ENCODE data around the gene TRAM2.
"Not testable (repeated sequence)": the region's sequence is repeated elsewhere in the genome, so short reads cannot be mapped to it uniquely, and the experiment has no call there.

TRAM2 gene

DNA sequence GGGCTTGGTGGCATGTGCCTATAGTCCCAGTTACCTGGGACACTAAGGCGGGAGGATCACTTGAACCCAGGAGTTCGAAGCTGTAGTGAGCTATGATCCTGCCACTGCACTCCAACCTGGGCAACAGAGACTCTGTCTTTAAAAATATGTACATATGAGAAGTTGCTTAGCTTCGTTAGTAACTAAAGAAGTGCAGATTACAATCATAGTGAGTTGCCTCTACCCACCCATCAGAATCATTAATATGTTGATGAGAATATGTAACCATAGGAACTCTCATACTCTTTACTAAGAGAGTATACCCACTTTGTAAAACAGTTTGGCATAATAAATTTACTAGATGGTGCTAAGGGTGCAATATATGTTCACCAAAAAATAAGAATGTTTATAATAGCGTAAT lies 102.7 kb downstream of the TRAM2 start:
- no peak for DNase-seq

DNA sequence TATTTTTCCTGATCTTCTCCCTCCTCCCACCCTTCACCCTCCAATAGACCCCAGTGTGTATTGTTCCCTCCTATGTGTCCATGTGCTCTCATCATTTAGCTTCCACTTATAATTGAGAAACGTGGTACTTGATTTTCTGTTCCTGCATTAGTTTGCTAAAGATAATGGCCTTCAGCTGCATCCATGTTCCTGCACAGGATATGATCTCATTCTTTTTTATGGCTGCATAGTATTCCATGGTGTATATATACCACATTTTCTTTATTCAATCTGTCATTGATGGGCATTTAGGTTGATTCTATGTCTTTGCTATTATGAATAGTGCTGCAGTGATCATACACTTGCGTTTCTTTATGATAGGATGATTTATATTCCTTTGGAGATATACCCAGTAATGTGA lies 115.7 kb downstream of the TRAM2 start:
- not testable (repeated sequence) for DNase-seq

DNA sequence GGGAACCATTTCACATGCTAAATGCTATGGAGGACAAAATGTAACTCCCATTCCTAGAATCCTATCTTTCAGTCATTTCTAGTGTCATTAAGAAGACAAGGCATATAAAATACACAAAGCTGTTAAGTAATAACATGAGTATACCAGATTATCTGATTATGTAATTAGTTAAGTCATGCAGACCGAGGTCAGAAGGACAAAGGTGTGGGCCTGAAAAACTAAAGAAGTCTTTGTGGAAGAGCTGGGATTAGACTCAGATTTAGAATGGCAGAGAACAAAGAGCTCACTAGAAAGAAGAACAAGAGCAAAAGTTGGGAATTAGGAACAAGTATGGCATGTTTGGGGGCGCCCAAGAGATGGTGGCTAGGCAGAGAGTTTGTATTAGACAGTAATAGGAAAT lies 119.8 kb downstream of the TRAM2 start:
- DNase-seq: no peak

DNA sequence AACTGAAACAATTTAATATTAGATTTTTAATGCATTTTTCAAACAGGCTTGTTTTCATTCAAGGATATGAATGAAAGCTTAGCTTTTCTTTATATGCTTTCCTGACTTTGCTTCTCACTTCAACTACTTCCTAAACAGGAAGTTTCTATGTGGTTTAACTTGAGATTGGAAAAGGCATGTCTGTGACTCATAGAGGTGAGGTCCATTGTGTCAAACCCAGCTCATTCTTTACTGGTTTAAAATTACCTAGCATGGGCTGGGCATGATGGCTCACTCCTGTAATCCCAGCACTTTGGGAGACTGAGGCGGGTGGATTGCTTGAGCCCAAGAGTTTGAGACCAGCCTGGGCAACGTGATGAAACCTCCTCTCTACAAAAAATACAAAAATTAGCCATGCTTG lies 122.3 kb downstream of the TRAM2 start:
- DNase-seq: no peak

Data from left hindlimb (tissue), 1 donor.